ENCODE data around the gene JUP. TPM values are rescaled to one million over a fixed set of nuclear protein-coding genes. Genes with fewer than 3 reads are reported as not detected.

Gene JUP
- total RNA-seq, 1 donor from 2014 or later: 201 TPM

DNA sequence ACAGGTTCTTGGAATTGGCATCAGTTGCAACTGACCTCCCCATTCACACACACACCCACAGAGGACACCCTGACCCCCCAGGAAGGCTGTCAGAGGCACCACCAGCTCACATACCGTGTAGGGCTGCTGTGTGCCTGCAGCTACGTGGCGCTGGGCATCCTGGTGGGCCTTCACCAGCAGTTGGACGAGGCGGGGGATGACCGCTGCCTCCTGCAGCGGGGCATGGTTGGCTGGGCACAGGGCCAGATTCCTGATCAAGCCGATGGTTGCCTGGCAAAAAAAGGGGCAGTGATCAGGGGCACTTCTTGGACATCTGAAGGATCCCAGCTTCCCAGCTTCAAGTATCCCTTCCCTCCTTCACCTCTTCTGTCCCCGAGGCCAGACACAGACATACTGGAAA is 27.9 kb downstream of the JUP start:
- no peak for DNase-seq (ENCODE audit: low spot score)

GRCh38 chr17:41754066-41754465 is 32.4 kb downstream of the JUP start:
- no peak for DNase-seq (ENCODE audit: low spot score)

GRCh38 chr17:41751288-41751687 is 35.2 kb downstream of the JUP start:
- DNase-seq (ENCODE audit: low spot score): no peak

GRCh38 chr17:41750862-41751261 is 35.6 kb downstream of the JUP start:
- DNase-seq (ENCODE audit: low spot score): no peak

DNA sequence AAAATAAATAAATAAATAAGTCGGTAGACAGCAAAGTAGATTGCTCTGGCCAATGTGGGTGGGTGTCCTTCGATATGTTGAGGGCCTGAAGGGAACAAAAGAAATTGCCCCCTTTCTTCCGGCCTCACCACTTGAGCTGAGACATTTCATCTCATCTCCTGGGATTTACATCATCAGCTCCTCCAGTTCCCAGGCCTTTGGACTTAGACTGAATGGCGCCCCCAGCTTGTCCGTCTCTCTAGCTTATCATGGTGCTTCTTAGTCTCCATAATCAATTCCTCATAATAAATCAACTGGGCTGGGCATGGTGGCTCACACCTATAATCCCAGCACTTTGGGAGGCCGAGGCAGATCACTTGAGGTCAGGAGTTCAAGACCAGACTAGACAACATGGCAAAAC is 38.2 kb downstream of the JUP start:
- no peak for DNase-seq (ENCODE audit: low spot score)

- no peak for DNase-seq (ENCODE audit: low spot score)
Observed at GRCh38 chr17:41741709-41742108, 44.8 kb downstream of the JUP start.

DNA sequence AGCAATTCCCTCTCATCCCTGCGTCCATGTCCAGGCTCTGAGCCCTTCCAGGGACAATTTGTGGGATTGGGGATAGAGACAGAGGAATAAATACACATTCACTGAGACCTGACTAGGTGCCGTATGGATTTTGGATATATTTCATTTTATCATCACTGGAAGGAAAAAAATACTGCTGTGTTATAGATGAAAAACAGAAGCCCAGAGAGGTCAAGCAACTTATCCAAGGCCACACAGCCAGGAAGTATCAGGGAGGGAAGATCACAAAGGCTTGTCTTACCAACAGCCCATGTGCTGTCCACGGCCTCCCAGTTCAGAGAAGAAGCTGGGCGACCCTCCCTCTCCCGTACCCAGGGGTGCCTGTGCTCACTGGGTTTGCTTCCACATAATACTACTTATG is 46.0 kb downstream of the JUP start:
- DNase-seq (ENCODE audit: low spot score): no peak

GRCh38 chr17:41739661-41740352 is 46.7 kb downstream of the JUP start:
- no peak for DNase-seq (ENCODE audit: low spot score)

DNA sequence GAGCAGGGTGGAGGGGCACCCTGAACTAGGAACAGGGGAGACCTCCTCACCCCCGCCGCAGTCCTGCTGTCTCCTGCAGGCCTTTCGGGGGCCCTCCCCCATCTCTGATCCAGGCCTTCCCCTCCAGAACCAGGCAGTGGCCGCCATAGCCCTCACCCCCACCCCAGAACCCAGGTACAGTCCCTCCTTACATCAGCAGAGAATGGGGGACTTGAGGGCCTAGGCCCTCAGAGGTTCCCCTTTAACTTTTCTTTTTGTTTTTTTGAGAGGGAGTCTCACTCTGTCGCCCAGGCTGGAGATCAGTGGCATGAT is 47.8 kb downstream of the JUP start:
- no peak for DNase-seq (ENCODE audit: low spot score)

GRCh38 chr17:41738077-41738800 is 48.3 kb downstream of the JUP start:
- peak; percentile 81 for DNase-seq (ENCODE audit: low spot score)

- DNase-seq (ENCODE audit: low spot score): no peak
Observed at GRCh38 chr17:41737680-41738023, 48.9 kb downstream of the JUP start.

DNA sequence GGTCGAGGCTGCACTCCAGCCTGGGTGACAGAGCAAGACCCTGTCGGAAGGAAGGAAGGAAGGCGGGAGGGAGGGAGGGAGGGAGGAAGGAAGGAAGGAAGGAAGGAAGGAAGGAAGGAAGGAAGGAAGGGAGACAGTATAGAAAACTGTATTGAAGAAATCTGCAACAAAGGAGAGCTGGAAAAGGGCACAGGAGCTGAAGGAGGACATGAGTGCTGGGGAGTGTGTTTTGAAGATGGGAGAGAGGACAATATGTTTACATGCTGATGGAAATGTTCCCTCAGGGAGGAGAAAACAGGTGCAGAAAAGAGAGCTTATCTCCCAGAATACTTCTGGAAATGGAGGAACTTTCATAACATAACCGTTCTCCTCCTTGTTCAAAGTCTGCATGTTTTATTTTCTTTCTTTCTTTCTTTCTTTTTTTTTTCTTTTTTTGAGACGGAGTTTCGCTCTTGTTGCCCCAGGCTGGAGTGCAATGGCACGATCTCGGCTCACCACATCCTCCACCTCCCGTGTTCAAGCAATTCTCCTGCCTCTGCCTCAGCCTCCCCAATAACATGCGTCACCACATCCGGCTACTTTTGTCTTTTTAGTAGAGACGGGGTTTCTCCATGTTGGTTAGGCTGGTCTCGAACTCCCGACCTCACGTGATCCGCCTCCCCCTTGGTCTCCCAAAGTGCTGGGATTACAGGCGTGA is 49.4 kb downstream of the JUP start:
- DNase-seq (ENCODE audit: low spot score): no peak

DNA sequence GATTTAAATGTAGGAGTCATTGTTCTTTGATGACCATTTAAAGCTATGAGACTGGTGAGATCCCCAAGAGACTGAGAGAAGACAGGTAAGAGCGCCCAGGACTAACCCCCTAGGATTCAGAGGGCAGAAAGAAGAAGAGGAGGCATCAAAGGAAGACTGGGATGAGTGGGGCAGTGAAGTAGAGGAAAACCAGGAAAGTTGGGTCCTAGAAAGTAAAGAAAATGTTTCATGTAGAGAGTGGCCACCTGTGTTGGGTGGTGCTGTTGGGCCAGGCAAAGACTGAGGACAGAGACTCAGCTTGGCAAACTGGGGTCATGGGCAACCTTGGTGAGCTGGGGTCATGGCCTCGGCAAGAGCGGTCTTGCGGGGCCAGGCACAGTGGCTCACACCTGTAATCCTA is 50.8 kb downstream of the JUP start:
- no peak for DNase-seq (ENCODE audit: low spot score)

- DNase-seq (ENCODE audit: low spot score): no peak
Observed at GRCh38 chr17:41734949-41735313, 51.6 kb downstream of the JUP start.

DNA sequence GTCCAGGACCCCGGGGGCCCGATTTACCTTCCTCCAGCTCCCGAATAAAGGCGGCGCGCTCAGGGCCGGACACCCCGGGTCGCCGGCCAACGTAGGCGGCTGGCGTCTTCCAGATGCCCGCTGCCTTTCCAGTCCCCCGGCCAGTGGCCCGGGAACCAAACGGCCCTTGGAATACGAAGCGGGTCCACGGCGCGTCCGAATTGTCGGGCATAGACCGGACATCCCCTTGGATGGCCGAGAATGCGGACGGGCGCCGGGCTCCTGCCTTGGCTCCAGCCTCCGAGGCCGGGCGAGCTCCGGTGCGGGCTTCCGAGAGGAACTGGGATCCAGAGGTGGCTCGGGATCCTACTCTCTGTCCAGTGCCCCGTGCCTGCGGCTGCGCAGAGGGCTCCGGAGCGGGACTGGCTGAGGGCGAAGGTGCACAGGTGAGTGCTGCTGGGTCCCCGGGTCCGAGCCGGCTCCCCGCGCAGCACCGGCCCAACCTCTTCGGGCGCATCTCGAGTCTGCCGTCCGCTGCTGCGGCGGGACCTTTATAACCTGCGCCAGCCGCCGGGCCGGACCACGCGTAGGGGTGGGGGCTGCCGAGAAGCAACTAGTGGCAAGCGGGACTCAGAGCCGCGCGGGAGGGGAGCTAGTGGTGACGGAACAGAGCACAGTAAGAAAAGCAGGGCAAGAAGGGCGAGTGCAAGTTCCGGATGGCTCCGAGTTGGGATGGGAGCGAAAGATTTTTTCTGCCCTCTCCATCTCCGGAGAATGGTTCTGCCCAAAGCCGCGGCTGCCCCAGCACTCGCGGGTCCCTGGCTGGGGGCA is 52.2 kb downstream of the JUP start, which contains the start of gene HAP1:
Gene HAP1 (minus strand): TSS at position 505 of the 810 bp plus-strand sequence. CDS start 9 bp downstream, at position 496.
- no peak for DNase-seq (ENCODE audit: low spot score)

GRCh38 chr17:41733348-41734138 is 53.0 kb downstream of the JUP start:
- DNase-seq (ENCODE audit: low spot score): no peak

GRCh38 chr17:41731836-41732235 is 54.7 kb downstream of the JUP start:
- DNase-seq (ENCODE audit: low spot score): no peak

DNA sequence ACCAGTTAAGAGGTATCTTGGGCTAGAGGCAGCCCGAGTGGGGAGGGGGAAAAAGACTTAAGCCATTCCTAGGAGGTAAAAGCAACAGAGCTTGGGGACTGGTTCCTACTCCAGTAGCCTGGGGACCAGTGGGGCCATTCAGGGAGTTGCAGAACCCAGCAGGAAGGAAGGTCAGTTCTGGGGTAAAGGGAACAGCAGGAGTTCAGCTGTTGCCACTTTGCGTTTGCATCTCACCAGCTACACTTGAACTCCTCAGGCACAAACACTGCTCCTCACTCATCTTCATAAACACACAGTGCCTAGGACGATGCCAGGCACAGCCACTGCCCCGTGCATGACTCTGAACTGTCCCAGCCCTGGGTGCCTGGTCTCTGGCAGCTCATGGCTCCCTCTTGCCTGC is 56.0 kb downstream of the JUP start:
- no peak for DNase-seq (ENCODE audit: low spot score)

DNA sequence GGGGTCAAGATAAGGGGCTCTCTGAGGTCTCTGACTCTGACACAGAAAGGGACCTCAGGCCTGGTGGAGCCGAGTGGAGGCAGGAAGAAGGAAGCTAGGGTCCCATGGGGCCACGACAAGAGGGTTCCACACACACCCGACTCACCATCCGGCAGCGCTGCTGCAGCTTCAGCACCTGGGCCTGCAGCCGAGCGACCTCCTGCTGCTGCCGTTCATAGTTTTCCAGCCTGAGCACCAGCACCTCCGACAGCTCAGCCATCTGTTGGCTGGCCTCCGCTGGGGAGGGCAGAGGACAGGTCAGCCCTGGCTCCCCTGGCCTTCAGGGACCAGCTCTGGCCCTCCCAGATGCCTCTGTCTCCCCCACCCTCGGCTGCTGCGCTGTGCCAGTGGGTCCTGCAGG is 58.5 kb downstream of the JUP start:
- no peak for DNase-seq (ENCODE audit: low spot score)

DNA sequence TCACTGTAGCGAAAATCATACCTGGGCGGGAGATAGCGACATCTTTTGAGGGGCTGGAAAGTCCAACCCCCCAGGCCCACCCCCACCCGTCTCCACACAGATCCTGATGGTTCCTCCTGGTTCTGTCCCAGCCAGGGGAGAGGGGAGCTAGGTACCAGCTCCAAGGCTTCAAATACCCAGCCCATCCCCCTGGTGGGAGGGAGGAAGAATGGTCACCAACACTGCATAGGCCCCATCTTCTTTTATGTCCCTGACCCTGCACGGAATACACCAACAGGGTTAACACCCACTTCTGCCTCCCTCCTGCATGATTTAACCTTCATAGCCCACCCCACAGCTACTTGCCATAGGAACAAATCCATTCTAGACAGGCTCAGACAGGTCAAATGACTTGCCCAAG is 61.4 kb downstream of the JUP start:
- DNase-seq (ENCODE audit: low spot score): no peak

GRCh38 chr17:41724476-41725050 is 61.9 kb downstream of the JUP start:
- DNase-seq (ENCODE audit: low spot score): no peak
